WERI-Rb-1 (cell line): Measurements from ENCODE around the gene RHBDD2.
"Not testable (repeated sequence)": the region's sequence is repeated elsewhere in the genome, so short reads cannot be mapped to it uniquely, and the experiment has no call there.

Experiments
- DNase-seq: peaks from one replicate; pipeline ENCODE4 v3.0.0-alpha.2; 2020
- H3K27ac ChIP-seq: fragments of 250-450 bp; sonication (Bioruptor Pico); 2 replicates; pipeline ENCODE4 v1.5.1; 2020; ENCODE audit warnings: mild to moderate bottlenecking, moderate library complexity
- H3K27me3 ChIP-seq: fragments of 250-450 bp; sonication (Bioruptor Pico); 2 replicates; pipeline ENCODE4 v1.5.1; 2021; ENCODE audit warnings: mild to moderate bottlenecking, low read depth, moderate library complexity; ENCODE audit not compliant: insufficient read depth, severe bottlenecking
- H3K36me3 ChIP-seq: fragments of 250-450 bp; sonication (Bioruptor Pico); 2 replicates; pipeline ENCODE4 v1.5.1; 2020; ENCODE audit warnings: mild to moderate bottlenecking, moderate library complexity
- H3K4me3 ChIP-seq: 2 replicates; pipeline ENCODE4 v1.5.1; 2011; ENCODE audit warnings: low read depth, mild to moderate bottlenecking, control low read depth, low read length
- H3K9me3 ChIP-seq: fragments of 250-450 bp; sonication (Bioruptor Pico); 2 replicates; pipeline ENCODE4 v1.5.1; 2021; ENCODE audit warnings: mild to moderate bottlenecking, moderate library complexity; ENCODE audit not compliant: severe bottlenecking
- CTCF ChIP-seq: IDR thresholded peaks from 2 replicates; pipeline ENCODE4 v1.5.1; 2011; ENCODE audit warnings: low read depth, mild to moderate bottlenecking, control low read depth, inconsistent platforms, low read length

RHBDD2 gene

GRCh38 chr7:75905785-75906604 is 27.2 kb downstream of the RHBDD2 start:
- no peaks in the 10 kb centered on the region for H3K27me3 ChIP-seq
- no peaks in the 10 kb centered on the region for H3K36me3 ChIP-seq
- no peak overlapping the region for H3K4me3 ChIP-seq
- TF ChIP-seq CTCF, result no peak
- H3K27ac ChIP-seq, result no peak overlapping the region
- DNase-seq, result no peak
- no peaks in the 10 kb centered on the region for H3K9me3 ChIP-seq

GRCh38 chr7:75906991-75907667 is 28.3 kb downstream of the RHBDD2 start:
- Histone ChIP-seq H3K27me3 (no peaks in the 10 kb centered on the region), H3K4me3 (no peak overlapping the region), H3K36me3 (no peaks in the 10 kb centered on the region), H3K27ac (no peak overlapping the region), H3K9me3 (no peaks in the 10 kb centered on the region)
- DNase-seq, result no peak
- TF ChIP-seq CTCF, result no peak

- H3K4me3 ChIP-seq, H3K36me3 ChIP-seq, DNase-seq, H3K9me3 ChIP-seq, H3K27me3 ChIP-seq, H3K27ac ChIP-seq: not testable (repeated sequence)
Measured at GRCh38 chr7:75907668-75908039, 28.8 kb downstream of the RHBDD2 start.

GRCh38 chr7:75909521-75910132 is 30.8 kb downstream of the RHBDD2 start:
- H3K4me3 ChIP-seq, result no peak overlapping the region
- no peak for DNase-seq
- H3K27me3 ChIP-seq, result no peaks in the 10 kb centered on the region
- no peaks in the 10 kb centered on the region for H3K36me3 ChIP-seq
- TF ChIP-seq CTCF, result no peak
- H3K9me3 ChIP-seq, result no peaks in the 10 kb centered on the region
- H3K27ac ChIP-seq, result no peak overlapping the region

- not testable (repeated sequence) for H3K9me3 ChIP-seq, DNase-seq, H3K4me3 ChIP-seq, H3K27ac ChIP-seq, H3K27me3 ChIP-seq, H3K36me3 ChIP-seq
Measured at GRCh38 chr7:75911186-75911585, 32.4 kb downstream of the RHBDD2 start.

- no peak overlapping the region for H3K4me3 ChIP-seq
- H3K9me3 ChIP-seq, result no peaks in the 10 kb centered on the region
- DNase-seq, result no peak
- no peak overlapping the region for H3K27ac ChIP-seq
- TF ChIP-seq CTCF, result no peak
- H3K27me3 ChIP-seq, result no peaks in the 10 kb centered on the region
- H3K36me3 ChIP-seq, result no peaks in the 10 kb centered on the region
Measured at GRCh38 chr7:75913437-75913836, 34.6 kb downstream of the RHBDD2 start.
